A172 (cell line): Measurements from ENCODE around the gene ARL6. TPM values are rescaled to one million over a fixed set of nuclear protein-coding genes. Genes with fewer than 3 reads are reported as not detected.

ENCODE experiments used
- DNase-seq: peaks from one replicate; pipeline ENCODE4 v3.0.0-alpha.2; 2015; ENCODE audit warnings: low spot score
- total RNA-seq: library from RNA; depleted of rRNA; stranded (reverse); fragments of >200 nt; shearing (Covaris generic); gene quantifications from 2 replicates; pipeline ENCODE4 v1.2.3, GENCODE V29; 2014; rRNA removed

ARL6 gene, protein sequence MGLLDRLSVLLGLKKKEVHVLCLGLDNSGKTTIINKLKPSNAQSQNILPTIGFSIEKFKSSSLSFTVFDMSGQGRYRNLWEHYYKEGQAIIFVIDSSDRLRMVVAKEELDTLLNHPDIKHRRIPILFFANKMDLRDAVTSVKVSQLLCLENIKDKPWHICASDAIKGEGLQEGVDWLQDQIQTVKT
- total RNA-seq: 14.4 and 31.3 TPM in 2 replicates

DNA sequence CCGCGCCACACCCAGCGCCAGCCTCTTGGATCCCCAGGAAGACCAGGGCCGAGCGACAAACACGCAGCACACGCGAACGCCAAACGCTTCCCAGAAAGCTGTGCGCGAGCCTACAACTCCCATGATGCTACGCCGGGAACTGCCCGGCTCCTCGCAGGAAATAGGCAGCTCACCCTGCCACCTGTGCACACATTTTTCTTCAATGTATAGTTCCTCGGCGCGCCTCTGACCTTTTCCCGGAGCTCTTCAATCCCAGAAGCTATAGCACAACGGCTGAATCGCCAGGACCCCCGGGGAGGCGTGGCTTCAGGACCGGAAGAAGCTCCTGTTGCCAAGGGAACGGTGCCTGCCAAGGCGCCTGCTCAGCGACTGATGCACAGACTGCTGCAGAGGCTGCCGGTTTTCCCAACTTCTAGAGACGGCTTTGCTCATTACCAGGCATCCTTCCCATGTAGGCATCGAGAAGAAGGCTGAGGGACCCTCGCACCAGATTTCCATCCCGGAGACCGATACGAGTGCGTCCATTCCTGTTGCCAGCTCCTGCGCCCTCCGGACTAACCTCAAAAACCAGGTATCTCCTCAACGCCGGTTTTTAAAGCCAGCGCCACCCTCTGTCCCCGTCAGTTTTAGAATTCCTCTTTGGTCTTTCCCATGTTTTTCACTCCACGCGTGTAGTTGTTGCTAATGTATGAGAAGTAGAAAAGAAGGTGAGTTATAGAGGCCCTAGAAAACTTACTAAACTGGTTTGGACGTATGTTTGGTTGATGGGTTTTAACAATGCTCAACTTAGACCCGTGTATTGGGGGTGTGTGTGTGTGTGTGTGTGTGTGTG lies at the start of gene ARL6:
TSS of gene ARL6 (plus strand) at position 352 of the 832 bp plus-strand sequence. CDS start 3,350 bp downstream, outside the sequence.
- peak; percentile 79 for DNase-seq

- peak; percentile 66 for DNase-seq
These were observed 45.3 kb upstream of the ARL6 start for GRCh38 chr3:97719156-97719821.

- DNase-seq: no peak
These were observed 44.1 kb upstream of the ARL6 start for GRCh38 chr3:97720417-97720816.

DNA sequence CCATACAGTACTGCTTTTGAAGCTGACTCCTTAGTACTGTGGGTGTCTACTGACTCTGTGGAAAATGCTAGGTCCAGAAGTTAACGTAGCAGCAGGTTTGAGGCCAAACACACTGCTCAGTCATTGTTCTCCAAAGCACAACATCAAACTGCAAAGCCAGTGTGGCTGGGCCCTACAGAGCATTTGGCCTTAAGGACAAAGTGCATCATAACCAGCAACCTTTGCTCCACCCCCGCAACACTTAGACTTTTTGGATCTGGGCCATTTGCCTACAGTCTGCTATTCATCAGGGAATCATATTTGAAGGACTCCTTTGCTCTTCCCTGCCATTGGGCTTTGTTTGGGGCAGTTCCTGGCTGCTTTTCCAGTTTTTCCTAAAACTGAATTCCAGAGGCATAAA lies 43.1 kb upstream of the ARL6 start:
- DNase-seq: no peak

- no peak for DNase-seq
These were observed 27.6 kb upstream of the ARL6 start for GRCh38 chr3:97736928-97737327.

DNA sequence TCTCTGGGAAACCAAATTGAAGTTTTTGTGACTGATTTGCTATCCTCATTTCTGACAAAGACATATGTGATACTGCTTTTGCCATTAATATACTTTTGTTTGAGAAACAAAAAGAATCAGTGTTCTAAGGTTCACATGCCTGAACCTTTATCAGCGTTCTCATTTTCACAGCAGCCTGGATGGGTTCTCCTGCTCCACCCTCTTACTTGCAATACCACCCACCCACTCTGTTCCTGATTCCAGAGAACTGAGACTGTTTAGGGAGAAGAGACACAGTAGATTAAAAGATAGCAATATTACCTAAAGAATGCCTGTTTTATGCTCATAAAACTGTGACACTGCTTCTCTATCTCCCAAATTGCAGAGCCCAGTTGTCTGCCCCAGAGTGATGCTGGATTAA lies 25.8 kb upstream of the ARL6 start:
- no peak for DNase-seq

GRCh38 chr3:97742036-97742435 lies 22.5 kb upstream of the ARL6 start:
- no peak for DNase-seq

GRCh38 chr3:97744289-97744688 lies 20.3 kb upstream of the ARL6 start:
- no peak for DNase-seq

GRCh38 chr3:97763586-97764406 lies 762 bp upstream of the ARL6 start:
- DNase-seq: no peak

DNA sequence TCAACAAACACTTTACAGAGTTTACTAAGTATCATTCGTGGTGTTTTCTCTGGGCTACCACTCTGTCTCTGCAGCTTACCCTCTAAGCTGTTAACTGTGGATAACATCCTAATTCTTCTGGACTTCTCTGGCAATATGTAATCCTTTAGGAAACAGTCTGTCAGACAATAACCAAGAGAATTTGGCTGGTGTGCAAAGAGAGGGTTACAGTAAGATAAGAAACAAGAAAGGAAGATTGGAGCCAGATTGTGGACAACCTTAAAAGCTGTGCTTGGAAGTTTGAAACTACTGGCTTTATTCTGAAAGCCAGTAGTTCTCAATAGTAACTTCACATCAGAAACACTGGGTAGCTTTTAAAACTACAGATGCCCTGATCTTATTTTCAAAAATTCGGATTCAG lies 778 bp downstream of the ARL6 start:
- DNase-seq: no peak

- no peak for DNase-seq
These were observed 8.4 kb downstream of the ARL6 start for GRCh38 chr3:97772926-97773325.

DNA sequence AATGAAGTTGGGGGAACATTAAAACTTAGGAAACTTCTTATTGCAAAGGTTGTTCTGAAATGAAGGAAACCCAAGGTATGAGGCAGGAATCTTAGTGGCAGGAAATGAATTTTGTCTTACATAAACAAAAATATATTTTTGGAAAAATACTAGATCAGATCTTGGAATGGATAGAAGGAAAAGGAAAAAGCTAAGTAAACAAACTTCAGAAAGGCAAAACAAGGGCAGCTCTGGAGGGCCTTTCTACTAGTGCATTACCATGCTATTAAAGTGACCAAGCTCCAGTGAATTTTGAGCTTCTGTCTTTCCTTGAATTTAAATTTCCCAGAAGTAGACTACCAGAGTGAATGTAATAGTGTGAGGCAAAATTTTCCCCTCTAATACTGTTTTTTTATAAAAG lies 13.6 kb downstream of the ARL6 start:
- DNase-seq: no peak

DNA sequence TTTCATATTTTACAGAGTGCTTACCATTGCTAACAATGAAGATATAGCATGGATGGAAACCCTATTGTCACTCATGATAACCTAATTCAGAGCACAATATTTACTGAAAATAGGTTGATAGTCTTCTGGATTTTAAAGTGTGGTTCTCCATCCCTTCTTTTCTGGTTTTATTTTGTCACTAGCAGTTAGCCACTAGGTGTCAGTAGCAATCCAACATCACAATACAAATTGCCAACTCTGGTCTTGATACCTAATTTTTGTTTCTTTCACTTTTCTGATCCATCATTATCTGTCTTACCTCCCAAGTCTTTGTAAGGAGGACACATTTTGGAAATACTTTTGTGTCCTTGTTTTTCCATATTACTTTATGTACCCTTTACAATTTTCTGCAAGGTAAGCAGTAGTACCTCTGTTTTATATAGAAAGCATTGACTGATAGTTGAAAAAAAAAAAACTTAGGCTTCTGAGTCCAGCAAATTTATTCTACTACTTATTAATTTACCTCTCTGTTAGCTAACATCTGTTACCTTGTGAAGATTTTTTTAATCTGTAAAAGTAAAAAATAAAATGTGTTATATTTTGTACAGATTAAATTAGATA lies 29.0 kb downstream of the ARL6 start:
- DNase-seq: peak; percentile 45

DNA sequence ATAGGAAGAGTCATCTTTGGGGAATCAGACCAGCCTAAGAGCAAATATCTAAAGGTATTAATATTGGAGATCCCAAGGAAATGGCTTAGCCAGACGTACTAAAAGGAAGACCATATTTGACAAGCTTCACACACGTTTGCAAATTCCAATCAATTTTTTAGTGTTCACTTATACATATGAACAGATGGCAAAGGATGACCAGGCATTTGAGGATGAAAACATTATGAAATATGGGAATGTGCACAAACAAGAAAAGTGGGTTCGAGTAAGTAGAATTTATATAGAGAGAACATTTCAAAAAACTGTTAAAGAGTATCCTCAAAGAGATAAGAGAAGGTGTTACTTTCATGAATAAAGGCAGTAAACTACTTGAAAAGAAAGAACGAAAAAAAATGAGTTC lies 31.4 kb downstream of the ARL6 start:
- no peak for DNase-seq

GRCh38 chr3:97804471-97804870 lies 39.9 kb downstream of the ARL6 start:
- no peak for DNase-seq

DNA sequence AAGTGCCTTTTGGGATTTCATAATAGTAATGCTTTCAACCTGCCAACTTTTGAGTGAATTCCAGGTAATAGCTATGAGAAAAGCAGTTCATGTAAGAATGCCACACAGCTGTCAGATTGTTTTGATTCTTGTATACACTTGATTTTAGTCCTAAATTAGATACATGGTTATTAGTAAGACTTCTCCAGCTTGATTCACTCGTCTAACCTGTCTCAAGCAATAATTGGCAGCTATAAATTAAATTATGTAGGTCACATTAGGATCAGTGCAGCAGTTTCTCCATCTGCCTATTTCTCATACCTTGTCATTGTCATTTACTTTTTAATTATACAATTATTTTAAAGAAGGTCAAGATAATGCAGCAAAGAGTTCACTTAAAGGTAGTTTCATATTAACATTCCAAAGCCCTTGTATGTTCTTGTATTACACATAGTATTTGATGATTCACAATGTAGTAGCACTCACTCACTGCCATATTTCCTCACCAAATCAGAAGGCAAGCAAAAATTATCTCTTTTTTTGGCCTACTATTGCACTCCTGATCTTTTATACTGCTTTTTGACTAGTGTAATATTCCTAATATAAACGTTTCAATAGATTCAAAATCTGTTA lies 46.3 kb downstream of the ARL6 start:
- DNase-seq: no peak

- DNase-seq: peak; percentile 59
These were observed 50.8 kb downstream of the ARL6 start for GRCh38 chr3:97815149-97815917.

DNA sequence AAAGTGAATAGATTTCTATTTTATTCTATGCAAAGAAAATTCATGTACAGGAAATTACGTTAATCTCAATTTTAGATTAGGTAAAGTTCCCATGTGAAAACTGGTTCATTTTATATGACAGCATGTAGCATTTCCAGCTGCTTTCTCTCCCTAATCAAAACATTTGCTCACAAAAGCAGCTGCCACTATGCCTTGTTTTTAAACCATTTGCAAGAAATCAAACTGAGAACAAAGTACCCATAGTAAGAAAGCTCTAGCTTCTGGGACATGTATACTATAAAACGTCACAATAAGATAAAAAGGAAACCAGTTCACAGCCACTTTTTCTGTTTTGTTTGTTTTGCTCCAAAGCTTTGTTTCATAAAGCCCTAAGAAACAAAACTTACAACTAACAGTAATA lies 52.3 kb downstream of the ARL6 start:
- DNase-seq: no peak

GRCh38 chr3:97817965-97818364 lies 53.4 kb downstream of the ARL6 start:
- no peak for DNase-seq

DNA sequence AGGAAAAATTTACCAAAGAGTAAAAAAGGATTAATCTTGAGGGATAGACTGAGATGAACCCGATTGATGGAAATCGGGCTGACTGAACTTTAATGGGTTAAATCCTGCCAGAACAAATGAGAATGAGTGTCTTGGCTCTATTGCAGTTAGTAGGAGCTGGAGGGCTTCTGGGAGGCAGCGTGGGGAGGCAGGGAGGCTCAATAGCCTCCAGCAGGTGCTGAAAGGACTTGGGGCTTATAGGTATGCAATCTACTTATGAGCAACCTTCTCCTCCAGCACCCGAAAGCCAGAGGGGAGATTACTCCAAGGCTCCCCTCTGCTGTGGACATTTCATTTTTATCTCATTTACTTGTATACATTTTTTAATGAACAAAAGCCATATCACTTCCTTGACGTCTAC lies 56.2 kb downstream of the ARL6 start:
- DNase-seq: no peak
